Subcutaneous adipose tissue (tissue), 4 donors: ENCODE results near the gene BCL3. TPM values are rescaled to one million over a fixed set of nuclear protein-coding genes. Genes with fewer than 3 reads are reported as not detected.

Experiments used
- CTCF ChIP-seq: fragments of 450-650 bp; IDR thresholded peaks from one replicate; pipeline ENCODE4 v1.5.1; 2016; ENCODE audit warnings: low read depth, mild to moderate bottlenecking, control low read depth, antibody characterized with exemption, moderate library complexity
- total RNA-seq, 4 donors: library from RNA; depleted of rRNA; stranded (reverse); fragments of >200 nt; gene quantifications; one replicate each; pipeline ENCODE4 v1.1.0, GENCODE V29; 2016

The BCL3 gene
- total RNA-seq, 4 donors from 2014 or later = 6.3 to 13.4 (median 12.9) TPM

- no peak for TF ChIP-seq CTCF
These were observed 47.0 kb downstream of the BCL3 start for GRCh38 chr19:44795398-44795987.

- TF ChIP-seq CTCF = no peak
These were observed 48.2 kb downstream of the BCL3 start for GRCh38 chr19:44796701-44797115.

- TF ChIP-seq CTCF = no peak
These were observed 51.3 kb downstream of the BCL3 start for GRCh38 chr19:44799627-44800346.

- TF ChIP-seq CTCF = no peak
These were observed 52.0 kb downstream of the BCL3 start for GRCh38 chr19:44800461-44800860.

GRCh38 chr19:44803442-44804428 lies 55.2 kb downstream of the BCL3 start:
- no peak for TF ChIP-seq CTCF

GRCh38 chr19:44806291-44806690 lies 57.8 kb downstream of the BCL3 start:
- TF ChIP-seq CTCF = no peak

GRCh38 chr19:44807162-44807561 lies 58.7 kb downstream of the BCL3 start:
- no peak for TF ChIP-seq CTCF
